ENCODE results near the gene TSPAN6.

The TSPAN6 gene

GRCh38 chrX:100584611-100585010 is 52.0 kb downstream of the TSPAN6 start, which contains the start of gene TNMD:
Gene TNMD (plus strand): TSS chrX:100584936. CDS start chrX:100585019, 83 bp downstream.
- DNase-seq (ENCODE audit: low spot score), result no peak

Measured in HuH-7 (cell line).